Psoas muscle (tissue), 8 donors: ENCODE data around the gene GEMIN8. TPM values are rescaled to one million over a fixed set of nuclear protein-coding genes. Genes with fewer than 3 reads are reported as not detected.

Experiments
- ATAC-seq, 4 donors: fragments of 200-7000 bp; cut with Tn5 transposase; one replicate each; pipeline ENCODE4 v1.9.1; 2020; ENCODE audit warnings: moderate library complexity in 3 of 4, mild to moderate bottlenecking in 2 of 4
- DNase-seq, 2 donors: peaks; one replicate each; pipeline ENCODE4 v3.0.0-alpha.2; 2020
- H3K27ac ChIP-seq: fragments of 200-600 bp; one replicate; pipeline ENCODE4 v1.8.0; 2022
- H3K27me3 ChIP-seq, 3 donors: fragments of 200-600 bp in 1 of 3; one replicate each; pipeline versions ENCODE4 v1.6.1 to v1.8.0; 2013 to 2022; ENCODE audit warnings: low read length in 2 of 3, mild to moderate bottlenecking in 2 of 3, moderate library complexity in 1 of 3; ENCODE audit not compliant: insufficient read depth in 3 of 3
- H3K36me3 ChIP-seq, 2 donors: fragments of 200-600 bp in 1 of 2; one replicate each; pipeline versions ENCODE4 v1.6.1 to v1.8.0; 2013 to 2022; ENCODE audit warnings: low read depth in 1 of 2, mild to moderate bottlenecking in 1 of 2, moderate library complexity in 1 of 2; ENCODE audit not compliant: insufficient read depth in 1 of 2
- H3K4me1 ChIP-seq: fragments of 200-600 bp; one replicate; pipeline ENCODE4 v1.8.0; 2022
- H3K4me3 ChIP-seq: fragments of 200-600 bp; one replicate; pipeline ENCODE4 v1.8.0; 2022; ENCODE audit warnings: mild to moderate bottlenecking
- H3K9me3 ChIP-seq: fragments of 200-600 bp; one replicate; pipeline ENCODE4 v1.8.0; 2022
- WGBS, 3 donors: extraction: QIAGEN DNeasy Blood & Tissue Kit; methylation state at CpG; one replicate each; pipeline versions ENCODE4 v1.1.6 to v1.1.7; 2013; 5-methylcytosine and 5-hydroxymethylcytosine counted together
- intact Hi-C, 2 donors: fragments of 100-400 bp; cut with DNase I; formaldehyde crosslinking; loops; one replicate each; pipeline versions ENCODE4 v1.11.0 to v1.14.2; 2022
- polyA plus RNA-seq, 3 donors: library from polyadenylated mRNA; stranded (reverse); fragments of 200-250 nt; gene quantifications; one replicate each; pipeline ENCODE4 v1.2.3, GENCODE V29; 2013
- total RNA-seq, 4 donors: library from RNA; stranded (reverse); fragmentation: NEBNext Ultra II Directional in 2 of 4; extraction: Animal tissue kit (Norgen Biotek cat#: 25700) in 2 of 4; gene quantifications; one replicate each; pipeline versions ENCODE4 v1.2.1 to v1.2.4, GENCODE V29; 2021 to 2023
- TF ChIP-seq, protein P1 (sequence below): fragments of 200-600 bp; IDR thresholded peaks from one replicate; pipeline ENCODE4 v1.8.0; 2022; ENCODE audit warnings: antibody characterized with exemption
- donor health status: healthy with polysubstance abuse.
- donor health status: DM: no; HTN: no; CAD: no; lungs with moderate emphysema.
- donor health status: Bipolar disorder and iron deficiency.
- donor health status: healthy.
- donor health status: DM: yes; HTN: yes; CAD: no.
- donor health status: DM: no; HTN: no; CAD: no.
- donor health status: DM: no; HTN: no; CAD: no.
- donor health status: DM: yes; HTN: yes; CAD: no.

The GEMIN8 gene
- total and polyA plus RNA-seq, 7 donors = 7.8 to 10.8 (median 8.4) TPM

GRCh38 chrX:14010566-14010965 lies 19.1 kb downstream of the GEMIN8 start:
- peaks cover 0 to 40% of the 10 kb centered on the region in 2 donors for H3K36me3 ChIP-seq
- no peak overlapping the region for H3K4me3 ChIP-seq
- H3K27ac ChIP-seq = no peak overlapping the region
- intact Hi-C loops = no loop called here
- ATAC-seq (no peak), DNase-seq (no peak)
- TF ChIP-seq, protein P1, sequence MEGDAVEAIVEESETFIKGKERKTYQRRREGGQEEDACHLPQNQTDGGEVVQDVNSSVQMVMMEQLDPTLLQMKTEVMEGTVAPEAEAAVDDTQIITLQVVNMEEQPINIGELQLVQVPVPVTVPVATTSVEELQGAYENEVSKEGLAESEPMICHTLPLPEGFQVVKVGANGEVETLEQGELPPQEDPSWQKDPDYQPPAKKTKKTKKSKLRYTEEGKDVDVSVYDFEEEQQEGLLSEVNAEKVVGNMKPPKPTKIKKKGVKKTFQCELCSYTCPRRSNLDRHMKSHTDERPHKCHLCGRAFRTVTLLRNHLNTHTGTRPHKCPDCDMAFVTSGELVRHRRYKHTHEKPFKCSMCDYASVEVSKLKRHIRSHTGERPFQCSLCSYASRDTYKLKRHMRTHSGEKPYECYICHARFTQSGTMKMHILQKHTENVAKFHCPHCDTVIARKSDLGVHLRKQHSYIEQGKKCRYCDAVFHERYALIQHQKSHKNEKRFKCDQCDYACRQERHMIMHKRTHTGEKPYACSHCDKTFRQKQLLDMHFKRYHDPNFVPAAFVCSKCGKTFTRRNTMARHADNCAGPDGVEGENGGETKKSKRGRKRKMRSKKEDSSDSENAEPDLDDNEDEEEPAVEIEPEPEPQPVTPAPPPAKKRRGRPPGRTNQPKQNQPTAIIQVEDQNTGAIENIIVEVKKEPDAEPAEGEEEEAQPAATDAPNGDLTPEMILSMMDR = no peak
- 97 to 100% (median 98%) methylated on average over 3 of the region's 3 CpGs for WGBS, 3 donors
- H3K9me3 ChIP-seq = no peaks in the 10 kb centered on the region
- peaks cover 0 to 3% (median 0%) of the 10 kb centered on the region in 3 donors for H3K27me3 ChIP-seq
- no peaks in the 10 kb centered on the region for H3K4me1 ChIP-seq

DNA sequence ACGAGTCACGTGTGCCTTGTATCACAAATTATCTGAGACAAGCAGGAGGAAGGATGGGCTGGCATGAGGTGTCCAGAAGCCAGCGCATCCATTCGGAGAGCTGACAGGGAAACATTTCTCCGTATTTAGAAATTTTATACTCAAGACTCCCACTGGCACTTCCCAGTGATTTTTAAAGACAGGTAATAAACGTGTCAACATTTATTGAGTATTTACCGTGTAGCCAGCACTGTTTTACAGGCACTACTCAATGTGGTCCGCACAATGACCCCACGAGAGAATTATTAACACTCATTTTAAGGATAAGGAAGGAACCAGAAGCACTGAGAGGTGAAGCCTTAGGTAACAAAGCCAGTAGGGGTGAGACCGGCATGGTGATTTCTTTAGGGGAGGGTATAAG lies 23.2 kb downstream of the GEMIN8 start:
- DNase-seq (no peak), ATAC-seq (no peak)
- Histone ChIP-seq H3K9me3 (no peaks in the 10 kb centered on the region), H3K27me3 (no peaks in the 10 kb centered on the region), H3K4me3 (no peak overlapping the region), H3K4me1 (no peaks in the 10 kb centered on the region), H3K27ac (no peak overlapping the region), H3K36me3 (peaks cover 0 to 33% of the 10 kb centered on the region in 2 donors)
- intact Hi-C loops = no loop called here
- WGBS, 3 donors = 81 to 84% (median 83%) methylated on average over 10 of the region's 10 CpGs
- TF ChIP-seq, protein P1 = no peak

- no peak overlapping the region for H3K27ac ChIP-seq
- H3K27me3 ChIP-seq = no peaks in the 10 kb centered on the region
- H3K9me3 ChIP-seq = no peaks in the 10 kb centered on the region
- intact Hi-C loops = no loop called here
- ATAC-seq = no peak
- no peak overlapping the region for H3K4me3 ChIP-seq
- 82 to 97% (median 91%) methylated on average over 2 of the region's 2 CpGs for WGBS, 3 donors
- H3K36me3 ChIP-seq = peaks cover 0 to 30% of the 10 kb centered on the region in 2 donors
- H3K4me1 ChIP-seq = no peaks in the 10 kb centered on the region
- DNase-seq = no peak
- TF ChIP-seq, protein P1 = no peak
Measured at GRCh38 chrX:14003876-14004425, 25.7 kb downstream of the GEMIN8 start.

GRCh38 chrX:14003028-14003427 lies 26.7 kb downstream of the GEMIN8 start:
- Histone ChIP-seq H3K4me1 (no peaks in the 10 kb centered on the region), H3K4me3 (no peak overlapping the region), H3K27ac (no peak overlapping the region), H3K9me3 (no peaks in the 10 kb centered on the region), H3K36me3 (peaks cover 0 to 21% of the 10 kb centered on the region in 2 donors), H3K27me3 (no peaks in the 10 kb centered on the region)
- intact Hi-C loops = no loop called here
- DNase-seq = no peak
- TF ChIP-seq, protein P1 = no peak
- no peak for ATAC-seq
- whole genome bisulfite sequencing, 3 donors = 73 to 84% (median 77%) methylated on average over 4 of the region's 4 CpGs

GRCh38 chrX:13996650-13997049 lies 33.0 kb downstream of the GEMIN8 start:
- Histone ChIP-seq H3K27ac (no peak overlapping the region), H3K27me3 (no peaks in the 10 kb centered on the region), H3K36me3 (no peaks in the 10 kb centered on the region), H3K9me3 (no peaks in the 10 kb centered on the region), H3K4me1 (no peaks in the 10 kb centered on the region), H3K4me3 (no peak overlapping the region)
- no peak for ATAC-seq
- TF ChIP-seq, protein P1 = no peak
- no peak for DNase-seq
- intact Hi-C loops = no loop called here
- 74 to 90% (median 89%) methylated on average over 5 to 6 of the region's 6 CpGs for WGBS, 3 donors
